Osteocyte (in vitro differentiated cells): ENCODE data around the gene KRTAP10-5. TPM values are rescaled to one million over a fixed set of nuclear protein-coding genes. Genes with fewer than 3 reads are reported as not detected.
"Not testable (repeated sequence)": the region's sequence is repeated elsewhere in the genome, so short reads cannot be mapped to it uniquely, and the experiment has no call there.

Source experiments
- DNase-seq: peaks from one replicate; pipeline ENCODE4 v3.0.0; 2021; ENCODE audit warnings: mixed read lengths; ENCODE audit not compliant: unreplicated experiment; ENCODE audit errors: extremely low spot score
- H3K27ac Mint-ChIP-seq: one replicate; pipeline ENCODE4 v1.8.0; 2021; ENCODE audit warnings: mild to moderate bottlenecking, mixed read lengths; ENCODE audit not compliant: unreplicated experiment
- H3K27me3 Mint-ChIP-seq: one replicate; pipeline ENCODE4 v1.8.0; 2021; ENCODE audit warnings: mixed read lengths; ENCODE audit not compliant: unreplicated experiment
- H3K36me3 Mint-ChIP-seq: one replicate; pipeline ENCODE4 v1.8.0; 2021; ENCODE audit warnings: mixed read lengths; ENCODE audit not compliant: unreplicated experiment
- H3K4me1 Mint-ChIP-seq: one replicate; pipeline ENCODE4 v1.8.0; 2021; ENCODE audit warnings: mixed read lengths; ENCODE audit not compliant: unreplicated experiment
- H3K4me3 Mint-ChIP-seq: one replicate; pipeline ENCODE4 v1.8.0; 2021; ENCODE audit warnings: mild to moderate bottlenecking, moderate library complexity, mixed read lengths; ENCODE audit not compliant: unreplicated experiment
- H3K9me3 Mint-ChIP-seq: one replicate; pipeline ENCODE4 v1.8.0; 2021; ENCODE audit warnings: mixed read lengths; ENCODE audit not compliant: unreplicated experiment
- total RNA-seq: library from RNA; stranded (reverse); gene quantifications from 2 replicates; pipeline ENCODE4 v1.2.1, GENCODE V29; 2021
- TF ChIP-seq, protein P1 (sequence below): fragments of 200-600 bp; sonication (generic); IDR thresholded peaks from 2 replicates; pipeline ENCODE4 v1.5.0; 2021; ENCODE audit warnings: antibody characterized with exemption, mild to moderate bottlenecking, moderate library complexity

KRTAP10-5 gene
- total RNA-seq, 1 donor from 2014 or later, result not detected

DNA sequence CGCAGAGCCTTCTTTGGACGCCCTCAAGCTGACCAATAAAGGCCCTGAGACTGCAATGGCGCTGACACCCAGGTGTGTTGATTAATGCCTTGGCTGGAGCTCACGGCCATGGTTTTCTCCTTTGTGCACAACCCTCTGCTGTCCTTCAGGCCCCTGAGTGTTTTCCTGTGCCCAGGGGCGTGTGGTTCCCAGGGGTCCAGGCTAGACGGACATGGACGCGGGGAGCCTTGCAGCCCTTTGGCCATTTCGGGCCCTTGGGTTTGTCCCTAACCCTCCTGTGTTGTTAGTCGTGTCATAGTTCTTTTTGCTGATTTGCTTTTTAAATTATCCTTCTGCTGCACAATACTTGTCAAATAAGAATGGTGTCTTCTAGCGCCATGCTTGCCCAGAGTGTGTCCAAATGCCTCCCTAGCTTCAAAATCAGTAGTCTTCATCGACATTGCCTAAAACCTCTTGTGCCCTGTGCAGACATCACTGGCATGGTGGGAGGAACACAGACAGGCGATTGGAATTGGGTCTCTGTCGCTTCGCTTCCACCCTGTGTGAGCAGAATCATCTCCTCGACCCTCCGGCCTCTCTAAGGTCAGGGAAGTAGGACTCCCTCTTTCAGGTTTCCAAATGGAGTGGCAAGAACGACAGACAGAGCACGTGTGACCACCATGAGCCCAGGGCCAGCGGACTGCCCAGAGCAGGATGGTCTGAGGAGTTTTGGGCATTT is 4.9 kb downstream of the KRTAP10-5 start:
- no peak overlapping the region for H3K4me3 Mint-ChIP-seq
- H3K27me3 Mint-ChIP-seq, result no peaks in the 10 kb centered on the region
- no peak for DNase-seq
- no peaks in the 10 kb centered on the region for H3K4me1 Mint-ChIP-seq
- peaks cover 24% of the 10 kb centered on the region for H3K9me3 Mint-ChIP-seq
- TF ChIP-seq, protein P1, sequence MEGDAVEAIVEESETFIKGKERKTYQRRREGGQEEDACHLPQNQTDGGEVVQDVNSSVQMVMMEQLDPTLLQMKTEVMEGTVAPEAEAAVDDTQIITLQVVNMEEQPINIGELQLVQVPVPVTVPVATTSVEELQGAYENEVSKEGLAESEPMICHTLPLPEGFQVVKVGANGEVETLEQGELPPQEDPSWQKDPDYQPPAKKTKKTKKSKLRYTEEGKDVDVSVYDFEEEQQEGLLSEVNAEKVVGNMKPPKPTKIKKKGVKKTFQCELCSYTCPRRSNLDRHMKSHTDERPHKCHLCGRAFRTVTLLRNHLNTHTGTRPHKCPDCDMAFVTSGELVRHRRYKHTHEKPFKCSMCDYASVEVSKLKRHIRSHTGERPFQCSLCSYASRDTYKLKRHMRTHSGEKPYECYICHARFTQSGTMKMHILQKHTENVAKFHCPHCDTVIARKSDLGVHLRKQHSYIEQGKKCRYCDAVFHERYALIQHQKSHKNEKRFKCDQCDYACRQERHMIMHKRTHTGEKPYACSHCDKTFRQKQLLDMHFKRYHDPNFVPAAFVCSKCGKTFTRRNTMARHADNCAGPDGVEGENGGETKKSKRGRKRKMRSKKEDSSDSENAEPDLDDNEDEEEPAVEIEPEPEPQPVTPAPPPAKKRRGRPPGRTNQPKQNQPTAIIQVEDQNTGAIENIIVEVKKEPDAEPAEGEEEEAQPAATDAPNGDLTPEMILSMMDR, result no peak
- H3K36me3 Mint-ChIP-seq, result no peaks in the 10 kb centered on the region
- H3K27ac Mint-ChIP-seq, result no peak overlapping the region

DNA sequence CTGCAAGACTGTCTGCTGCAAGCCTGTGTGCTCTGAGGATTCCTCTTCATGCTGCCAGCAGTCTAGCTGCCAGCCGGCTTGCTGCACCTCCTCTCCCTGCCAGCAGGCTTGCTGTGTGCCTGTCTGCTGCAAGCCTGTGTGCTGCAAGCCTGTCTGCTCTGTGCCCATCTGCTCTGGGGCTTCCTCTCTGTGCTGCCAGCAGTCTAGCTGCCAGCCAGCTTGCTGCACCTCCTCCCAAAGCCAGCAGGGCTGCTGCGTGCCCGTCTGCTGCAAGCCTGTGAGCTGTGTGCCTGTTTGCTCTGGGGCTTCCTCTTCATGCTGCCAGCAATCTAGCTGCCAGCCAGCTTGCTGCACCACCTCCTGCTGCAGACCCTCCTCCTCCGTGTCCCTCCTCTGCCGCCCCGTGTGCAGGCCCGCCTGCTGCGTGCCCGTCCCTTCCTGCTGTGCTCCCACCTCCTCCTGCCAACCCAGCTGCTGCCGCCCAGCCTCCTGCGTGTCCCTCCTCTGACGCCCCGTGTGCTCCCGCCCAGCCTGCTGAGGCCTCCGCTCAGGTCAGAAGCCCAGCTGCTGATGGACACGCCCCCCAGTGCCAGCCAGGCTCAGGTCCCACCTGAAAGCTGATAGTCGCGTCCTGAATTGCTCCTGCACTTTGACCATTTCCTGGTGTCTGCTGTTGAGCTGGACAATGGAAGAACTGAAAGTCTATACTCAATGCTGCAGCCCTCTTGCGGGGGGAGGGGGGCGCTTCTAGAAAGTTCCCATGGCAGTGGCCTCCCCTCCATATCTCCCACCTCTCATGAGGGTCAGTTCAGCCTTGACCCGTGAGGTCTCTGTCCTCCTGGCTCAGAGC is 5.7 kb downstream of the KRTAP10-5 start:
- Mint-ChIP-seq H3K27ac (no peak overlapping the region), H3K36me3 (no peaks in the 10 kb centered on the region), H3K9me3 (peaks cover 26% of the 10 kb centered on the region), H3K4me1 (no peaks in the 10 kb centered on the region), H3K4me3 (no peak overlapping the region), H3K27me3 (no peaks in the 10 kb centered on the region)
- TF ChIP-seq, protein P1, result no peak
- no peak for DNase-seq

DNA sequence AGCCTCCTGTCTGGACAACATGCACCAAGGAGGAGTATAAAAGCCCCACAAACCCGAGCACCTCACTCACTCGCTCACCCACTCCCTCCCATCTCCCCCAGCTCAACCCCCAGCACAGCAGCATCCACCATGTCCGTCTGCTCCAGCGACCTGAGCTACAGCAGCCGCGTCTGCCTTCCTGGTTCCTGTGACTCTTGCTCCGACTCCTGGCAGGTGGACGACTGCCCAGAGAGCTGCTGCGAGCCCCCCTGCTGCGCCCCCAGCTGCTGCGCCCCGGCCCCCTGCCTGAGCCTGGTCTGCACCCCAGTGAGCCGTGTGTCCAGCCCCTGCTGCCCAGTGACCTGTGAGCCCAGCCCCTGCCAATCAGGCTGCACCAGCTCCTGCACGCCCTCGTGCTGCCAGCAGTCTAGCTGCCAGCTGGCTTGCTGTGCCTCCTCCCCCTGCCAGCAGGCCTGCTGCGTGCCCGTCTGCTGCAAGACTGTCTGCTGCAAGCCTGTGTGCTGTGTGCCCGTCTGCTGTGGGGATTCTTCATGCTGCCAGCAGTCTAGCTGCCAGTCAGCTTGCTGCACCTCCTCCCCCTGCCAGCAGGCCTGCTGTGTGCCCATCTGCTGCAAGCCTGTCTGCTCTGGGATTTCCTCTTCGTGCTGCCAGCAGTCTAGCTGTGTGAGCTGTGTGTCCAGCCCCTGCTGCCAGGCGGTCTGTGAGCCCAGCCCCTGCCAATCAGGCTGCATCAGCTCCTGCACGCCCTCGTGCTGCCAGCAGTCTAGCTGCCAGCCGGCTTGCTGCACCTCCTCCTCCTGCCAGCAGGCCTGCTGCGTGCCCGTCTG is 6.6 kb downstream of the KRTAP10-5 start, which contains the start of gene KRTAP10-4:
TSS of gene KRTAP10-4 (plus strand) at position 100 of the 827 bp plus-strand sequence. CDS start at position 130, 30 bp downstream.
- H3K36me3 Mint-ChIP-seq, result not testable (repeated sequence)

DNA sequence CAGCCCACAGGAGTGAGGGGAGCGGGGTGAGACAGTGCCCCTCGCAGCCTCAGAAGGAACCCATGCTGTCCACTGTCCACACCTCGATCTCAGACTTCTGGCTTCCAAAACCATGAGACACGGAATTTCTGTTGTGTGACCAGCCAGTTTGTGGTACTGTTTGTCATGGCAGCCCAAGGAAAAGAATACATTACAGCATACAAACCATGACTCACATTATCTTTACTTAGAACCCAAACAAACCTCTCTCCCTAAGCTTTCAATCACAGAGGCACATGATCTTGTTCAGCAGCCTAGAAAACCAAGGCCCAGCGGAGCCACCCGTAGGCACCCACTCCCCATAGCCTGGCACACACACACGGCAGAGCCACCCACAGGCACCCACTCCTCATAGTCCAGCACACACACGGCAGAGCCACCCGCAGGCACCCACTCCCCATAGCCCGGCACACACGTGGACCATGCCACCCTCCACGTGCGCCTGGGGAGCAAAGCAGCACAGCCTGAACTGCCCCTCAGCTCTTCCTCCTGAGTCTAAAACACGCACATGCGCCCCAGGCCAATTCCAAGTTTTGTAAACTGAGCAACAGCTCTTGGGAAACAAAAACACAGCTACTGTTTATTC is 7.3 kb downstream of the KRTAP10-5 start:
- Mint-ChIP-seq H3K9me3 (peaks cover 23% of the 10 kb centered on the region), H3K4me1 (no peaks in the 10 kb centered on the region), H3K4me3 (no peak overlapping the region), H3K27ac (no peak overlapping the region), H3K27me3 (no peaks in the 10 kb centered on the region), H3K36me3 (no peaks in the 10 kb centered on the region)
- TF ChIP-seq, protein P1, result no peak
- DNase-seq, result peak; percentile 44

More for the DNA sequence above, 6.6 kb downstream of the KRTAP10-5 start, which contains the start of gene KRTAP10-4:
- not testable (repeated sequence) for H3K27ac Mint-ChIP-seq, DNase-seq, H3K4me1 Mint-ChIP-seq, H3K27me3 Mint-ChIP-seq, H3K4me3 Mint-ChIP-seq
- peaks cover 26% of the 10 kb centered on the region for H3K9me3 Mint-ChIP-seq
